Activated naive CD8-positive, alpha-beta T cell treated with anti-CD3 and anti-CD28 coated beads, Interleukin-2, amount 10 ng/mL, durations not matched to agents 7 days and 5 days (primary cell): ENCODE results near the gene DAB2IP. TPM values are rescaled to one million over a fixed set of nuclear protein-coding genes. Genes with fewer than 3 reads are reported as not detected.
"Not testable (repeated sequence)": the region's sequence is repeated elsewhere in the genome, so short reads cannot be mapped to it uniquely, and the experiment has no call there.

Experiments
- ATAC-seq: fragments of 150-1000 bp; cut with Tn5 transposase; one replicate; pipeline ENCODE4 v1.10.0; 2021; ENCODE audit warnings: low read depth, moderate library complexity
- POLR2A ChIA-PET: fragments of 350-600 bp; sonication (Branson Sonifier 250); formaldehyde crosslinking; loops from one replicate; lab custom pipeline; 2021; ENCODE audit warnings: antibody characterized with exemption; lab: Charles Lee
- DNase-seq: peaks from one replicate; pipeline ENCODE4 v3.0.0; 2021
- H3K27ac Mint-ChIP-seq: one replicate; pipeline ENCODE4 v1.8.0; 2022; ENCODE audit warnings: mild to moderate bottlenecking, mixed read lengths
- H3K27me3 Mint-ChIP-seq: one replicate; pipeline ENCODE4 v1.8.0; 2022; ENCODE audit warnings: mild to moderate bottlenecking, moderate library complexity, mixed read lengths
- H3K36me3 Mint-ChIP-seq: one replicate; pipeline ENCODE4 v1.8.0; 2021; ENCODE audit warnings: mild to moderate bottlenecking, mixed read lengths
- H3K4me1 Mint-ChIP-seq: one replicate; pipeline ENCODE4 v1.8.0; 2021; ENCODE audit warnings: mixed read lengths
- H3K4me3 Mint-ChIP-seq: one replicate; pipeline ENCODE4 v1.8.0; 2022; ENCODE audit warnings: mild to moderate bottlenecking, moderate library complexity, mixed read lengths
- H3K9me3 Mint-ChIP-seq: one replicate; pipeline ENCODE4 v1.8.0; 2021; ENCODE audit warnings: mixed read lengths
- total RNA-seq, 2 experiments: library from RNA; stranded (reverse); gene quantifications; one replicate each; pipeline ENCODE4 v1.2.3, GENCODE V29; 2021

The DAB2IP gene
- total RNA-seq, 2 experiments from 2014 or later: 0.20 to 0.25 TPM

DNA sequence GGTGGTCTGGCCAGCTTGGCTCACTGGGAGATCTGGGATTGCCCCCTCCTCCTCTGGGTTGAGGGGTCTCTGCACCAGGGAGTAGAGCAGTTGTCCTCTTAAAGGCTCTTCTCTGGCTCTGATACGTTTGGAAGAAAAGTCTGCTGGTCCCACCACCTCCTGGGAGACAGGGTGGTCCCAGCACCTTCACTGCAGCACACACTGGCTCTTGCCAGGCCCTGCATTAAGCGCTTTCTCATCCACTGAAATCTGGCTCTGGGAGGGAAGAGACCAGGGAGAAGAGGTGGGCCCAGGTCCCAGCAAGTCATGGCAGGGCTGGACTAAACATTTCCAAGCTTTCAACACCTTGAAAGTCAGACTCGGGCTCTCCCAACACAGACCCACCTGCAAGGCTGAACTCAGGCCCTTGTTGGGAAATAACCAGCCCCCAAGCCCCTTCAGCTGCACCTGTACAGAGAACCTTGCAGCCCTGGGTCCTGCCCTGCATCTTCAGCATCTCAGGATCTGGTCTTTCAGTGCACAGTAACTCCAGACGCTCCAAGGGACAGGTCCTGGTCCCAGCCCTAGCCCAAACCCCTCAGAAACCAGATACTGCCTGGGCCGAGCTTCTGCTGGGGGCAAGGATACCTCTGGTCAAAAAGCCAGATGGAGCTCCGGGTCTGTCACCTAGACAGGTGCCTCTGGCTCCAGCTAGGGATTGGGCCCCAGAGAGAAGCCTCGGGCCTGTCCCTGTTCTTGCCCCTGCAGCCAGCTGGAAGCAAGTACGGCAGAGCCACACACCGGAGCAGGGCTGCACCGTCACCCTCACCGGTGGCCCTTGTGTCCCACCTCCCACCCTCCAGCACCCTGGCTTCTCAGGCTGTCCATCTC, 134.5 kb downstream of the DAB2IP start:
- DNase-seq (no peak), ATAC-seq (no peak)
- Mint-ChIP-seq H3K4me3 (no peak overlapping the region), H3K4me1 (peaks cover 9% of the 10 kb centered on the region), H3K9me3 (no peaks in the 10 kb centered on the region), H3K27ac (no peak overlapping the region), H3K36me3 (no peaks in the 10 kb centered on the region), H3K27me3 (peaks cover 8% of the 10 kb centered on the region)
- POLR2A ChIA-PET: no interaction called here

DNA sequence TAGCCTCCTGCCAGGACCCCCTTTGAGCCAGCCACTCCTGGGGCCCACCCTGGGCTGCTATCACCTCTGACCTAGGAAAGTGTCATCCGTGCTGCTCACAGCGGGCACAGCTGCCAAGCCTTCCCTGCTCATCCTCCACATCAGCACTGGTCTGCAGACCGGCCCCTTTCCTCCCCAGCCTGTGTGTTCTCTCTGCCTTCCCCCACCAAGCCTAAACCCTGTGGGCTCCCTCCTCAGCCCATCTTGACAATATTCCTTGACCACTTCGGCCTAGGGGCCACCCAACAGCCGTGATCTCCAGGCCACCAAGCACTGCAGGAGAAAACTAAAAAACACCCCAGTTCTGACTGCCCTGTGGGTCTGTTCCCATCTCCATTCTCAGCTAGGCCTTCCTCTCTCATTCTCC, 135.1 kb downstream of the DAB2IP start:
- ATAC-seq (no peak), DNase-seq (no peak)
- POLR2A ChIA-PET: no interaction called here
- H3K36me3 Mint-ChIP-seq: no peaks in the 10 kb centered on the region
- no peak overlapping the region for H3K27ac Mint-ChIP-seq
- no peaks in the 10 kb centered on the region for H3K9me3 Mint-ChIP-seq
- H3K4me3 Mint-ChIP-seq: no peak overlapping the region
- peaks cover 7% of the 10 kb centered on the region for H3K27me3 Mint-ChIP-seq
- peaks cover 9% of the 10 kb centered on the region for H3K4me1 Mint-ChIP-seq

DNA sequence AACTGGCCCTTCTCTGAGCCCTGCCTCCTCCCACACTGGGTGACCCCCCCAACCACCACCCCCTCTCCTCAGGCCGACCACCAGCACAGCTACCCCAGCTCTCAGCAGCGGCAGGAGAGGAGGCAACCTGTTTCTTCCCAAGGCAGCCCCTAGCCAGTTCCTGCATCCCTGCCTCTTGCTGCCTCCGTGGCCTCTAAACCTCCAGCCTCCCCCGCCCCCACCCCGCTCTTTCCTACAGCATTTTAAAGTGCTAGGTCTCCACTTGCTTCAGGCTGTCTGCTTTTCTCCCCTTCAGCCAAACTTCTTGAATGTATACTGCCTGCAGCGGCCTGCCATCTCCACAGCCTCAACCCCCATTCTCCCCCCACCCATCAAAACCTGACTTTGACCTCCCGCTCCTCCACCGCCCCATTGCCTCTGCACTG, 135.6 kb downstream of the DAB2IP start:
- H3K4me3 Mint-ChIP-seq: no peak overlapping the region
- peaks cover 9% of the 10 kb centered on the region for H3K4me1 Mint-ChIP-seq
- POLR2A ChIA-PET: no interaction called here
- ATAC-seq (no peak), DNase-seq (no peak)
- no peak overlapping the region for H3K27ac Mint-ChIP-seq
- peaks cover 10% of the 10 kb centered on the region for H3K27me3 Mint-ChIP-seq
- H3K9me3 Mint-ChIP-seq: no peaks in the 10 kb centered on the region
- no peaks in the 10 kb centered on the region for H3K36me3 Mint-ChIP-seq

DNA sequence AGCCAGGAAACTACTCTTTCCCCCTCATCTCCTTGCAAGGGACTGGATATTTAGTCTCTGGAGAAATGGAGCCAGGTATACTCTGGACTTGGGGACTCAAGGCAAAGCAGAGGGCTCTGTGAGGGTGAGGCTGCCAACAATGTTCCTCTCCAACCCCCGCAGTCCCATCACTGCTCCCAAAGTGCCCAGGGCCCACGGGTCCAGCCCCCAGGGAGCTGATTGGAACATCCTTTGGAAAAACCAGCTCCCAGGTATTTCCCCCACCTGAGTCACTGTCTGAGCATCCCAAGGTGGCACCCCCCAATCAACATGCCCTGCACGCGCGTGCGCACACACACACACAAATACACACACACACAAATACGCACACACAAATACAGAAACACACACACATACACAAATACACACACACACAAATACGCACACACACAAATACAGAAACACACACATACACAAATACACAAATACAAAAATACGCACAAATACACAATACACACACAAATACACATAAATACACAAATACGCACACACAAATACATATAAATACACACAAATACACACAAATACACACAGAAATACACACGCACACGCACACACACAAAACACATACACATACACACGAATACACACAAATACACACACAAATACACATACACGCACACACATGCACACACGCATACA, 137.4 kb downstream of the DAB2IP start:
- ATAC-seq (no peak), DNase-seq (no peak)
- H3K36me3 Mint-ChIP-seq: no peaks in the 10 kb centered on the region
- POLR2A ChIA-PET: interaction anchor here (0.6 kb wide), 1 partner anchor 123 kb away, joined by 3 read pairs; no protein-coding TSS in a partner anchor
- H3K27me3 Mint-ChIP-seq: peaks cover 10% of the 10 kb centered on the region
- H3K27ac Mint-ChIP-seq: no peak overlapping the region
- H3K9me3 Mint-ChIP-seq: no peaks in the 10 kb centered on the region
- no peak overlapping the region for H3K4me3 Mint-ChIP-seq
- H3K4me1 Mint-ChIP-seq: peaks cover 6% of the 10 kb centered on the region

DNA sequence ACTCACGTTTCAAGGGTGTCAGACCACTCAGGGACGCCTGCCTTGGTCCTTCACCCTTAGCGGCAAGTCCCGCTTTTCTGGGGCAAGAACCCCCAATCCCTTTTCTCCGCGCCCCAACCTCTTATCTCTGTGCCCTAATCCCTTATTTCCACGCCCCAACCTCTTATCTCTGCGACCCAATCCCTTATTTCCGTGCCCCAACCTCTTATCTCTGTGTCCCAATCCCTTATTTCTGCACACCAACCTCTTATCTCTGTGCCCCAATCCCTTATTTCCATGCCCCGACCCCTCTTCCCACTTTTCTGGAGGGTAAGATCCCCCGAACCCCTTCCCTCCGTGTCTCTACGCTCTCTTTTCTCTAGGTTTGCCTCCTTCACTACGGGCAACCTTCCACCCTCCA, 139.4 kb downstream of the DAB2IP start:
- no peak overlapping the region for H3K4me3 Mint-ChIP-seq
- ATAC-seq (no peak), DNase-seq (no peak)
- H3K9me3 Mint-ChIP-seq: no peaks in the 10 kb centered on the region
- POLR2A ChIA-PET: no interaction called here
- no peak overlapping the region for H3K27ac Mint-ChIP-seq
- H3K4me1 Mint-ChIP-seq: no peaks in the 10 kb centered on the region
- no peaks in the 10 kb centered on the region for H3K36me3 Mint-ChIP-seq
- peaks cover 10% of the 10 kb centered on the region for H3K27me3 Mint-ChIP-seq

DNA sequence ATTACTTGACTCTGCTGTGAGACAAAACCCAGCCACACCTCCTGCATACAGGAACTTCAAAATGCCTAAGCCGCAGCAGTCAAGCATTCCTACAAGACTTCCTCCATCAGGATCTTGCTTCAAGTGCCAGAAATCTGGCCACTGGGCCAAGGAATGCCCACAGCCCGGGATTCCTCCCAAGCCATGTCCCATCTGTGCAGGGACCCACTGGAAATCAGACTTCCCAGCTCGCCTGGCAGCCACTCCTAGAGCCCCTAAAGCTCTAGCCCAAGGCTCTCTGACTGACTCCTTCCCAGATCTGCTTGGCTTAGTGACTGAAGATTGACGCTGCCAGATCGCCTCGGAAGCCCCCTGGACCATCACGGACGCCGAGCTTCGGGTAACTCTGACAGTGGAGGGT, 141.0 kb downstream of the DAB2IP start:
- H3K36me3 Mint-ChIP-seq, H3K27ac Mint-ChIP-seq, H3K9me3 Mint-ChIP-seq, DNase-seq, POLR2A ChIA-PET, H3K4me3 Mint-ChIP-seq, ATAC-seq, H3K4me1 Mint-ChIP-seq, H3K27me3 Mint-ChIP-seq: not testable (repeated sequence)

DNA sequence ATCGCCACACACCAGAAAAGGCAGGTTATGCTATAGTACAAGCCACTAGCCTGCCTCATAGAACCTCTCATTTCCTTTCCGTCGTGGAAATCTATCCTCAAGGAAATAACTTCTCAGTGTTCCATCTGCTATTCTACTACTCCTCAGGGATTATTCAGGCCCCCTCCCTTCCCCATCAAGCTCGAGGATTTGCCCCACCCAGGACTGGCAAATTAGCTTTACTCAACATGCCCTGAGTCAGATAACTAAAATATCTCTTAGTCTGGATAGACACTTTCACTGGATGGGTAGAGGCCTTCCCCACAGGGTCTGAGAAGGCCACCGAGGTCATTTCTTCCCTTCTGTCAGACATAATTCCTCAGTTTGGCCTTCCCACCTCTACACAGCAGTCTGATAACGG, 142.9 kb downstream of the DAB2IP start:
- H3K4me1 Mint-ChIP-seq, POLR2A ChIA-PET, H3K36me3 Mint-ChIP-seq, DNase-seq, H3K27me3 Mint-ChIP-seq, ATAC-seq, H3K4me3 Mint-ChIP-seq, H3K9me3 Mint-ChIP-seq, H3K27ac Mint-ChIP-seq: not testable (repeated sequence)

DNA sequence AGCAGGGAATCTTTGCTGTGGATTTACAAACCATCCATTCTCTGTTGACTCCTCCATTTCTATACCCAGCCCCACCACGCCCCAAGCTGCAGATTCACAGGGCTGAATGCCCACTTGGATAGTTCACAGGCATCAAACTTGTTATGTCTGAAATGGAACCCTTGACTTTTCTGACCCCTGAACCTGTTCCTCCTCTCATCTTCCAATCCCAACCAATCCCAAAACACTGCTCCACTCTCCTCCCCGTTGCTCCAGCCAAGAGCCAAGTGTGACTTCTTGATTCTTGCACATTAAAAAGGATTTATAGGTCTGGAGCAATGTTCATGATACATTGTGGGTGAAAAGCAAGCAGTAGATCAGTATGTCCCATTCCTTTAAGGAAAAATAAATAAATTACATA, 145.6 kb downstream of the DAB2IP start:
- H3K4me3 Mint-ChIP-seq: no peak overlapping the region
- ATAC-seq (no peak), DNase-seq (no peak)
- H3K36me3 Mint-ChIP-seq: no peaks in the 10 kb centered on the region
- peaks cover 7% of the 10 kb centered on the region for H3K27me3 Mint-ChIP-seq
- POLR2A ChIA-PET: interaction anchor here (0.5 kb wide), 1 partner anchor 108 kb away, joined by 3 read pairs; no protein-coding TSS in a partner anchor
- H3K4me1 Mint-ChIP-seq: no peaks in the 10 kb centered on the region
- H3K27ac Mint-ChIP-seq: no peak overlapping the region
- no peaks in the 10 kb centered on the region for H3K9me3 Mint-ChIP-seq

DNA sequence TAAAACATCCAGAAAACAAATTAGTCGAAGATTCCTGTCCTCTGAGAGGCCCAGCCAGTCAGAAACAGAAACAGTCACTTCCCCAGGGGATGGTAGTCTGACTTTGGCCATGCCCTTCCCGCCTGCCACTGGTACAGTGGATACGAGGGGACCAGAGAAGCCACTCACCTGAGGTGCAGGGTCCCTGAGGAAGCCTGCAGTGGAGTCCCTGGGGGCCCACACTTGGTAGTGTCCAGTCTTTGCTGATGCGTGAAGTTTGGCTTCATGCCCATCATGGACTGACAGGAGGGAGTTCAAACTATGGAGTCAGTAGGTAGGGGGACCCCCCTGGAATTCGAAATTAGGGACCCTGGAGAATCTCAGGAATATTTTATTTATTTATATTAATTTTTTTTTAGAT, 147.5 kb downstream of the DAB2IP start:
- no peaks in the 10 kb centered on the region for H3K4me1 Mint-ChIP-seq
- no peaks in the 10 kb centered on the region for H3K9me3 Mint-ChIP-seq
- no peak overlapping the region for H3K4me3 Mint-ChIP-seq
- H3K27me3 Mint-ChIP-seq: peaks cover 17% of the 10 kb centered on the region
- no peak overlapping the region for H3K27ac Mint-ChIP-seq
- no peak for DNase-seq
- ATAC-seq: no peak
- POLR2A ChIA-PET: no interaction called here
- H3K36me3 Mint-ChIP-seq: no peaks in the 10 kb centered on the region

DNA sequence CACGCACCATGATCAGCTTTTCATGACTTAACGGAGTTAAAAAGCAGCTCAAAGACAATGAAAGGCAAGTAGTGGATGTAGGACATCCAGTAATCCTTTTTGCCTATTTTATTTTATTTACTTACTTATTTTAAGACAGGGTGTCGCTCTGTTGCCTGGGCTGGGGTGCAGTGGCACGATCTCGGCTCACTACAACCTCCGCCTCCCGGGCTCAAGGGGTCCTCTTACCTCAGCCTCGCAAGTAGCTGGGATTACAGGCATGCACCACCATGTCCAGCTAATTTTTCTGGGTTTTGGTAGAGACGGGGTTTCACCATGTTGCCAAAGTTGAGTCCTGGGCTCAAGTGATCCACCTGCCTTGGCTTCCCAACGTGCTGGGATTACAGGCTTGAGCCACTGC, 148.9 kb downstream of the DAB2IP start:
- Mint-ChIP-seq H3K4me3 (no peak overlapping the region), H3K36me3 (no peaks in the 10 kb centered on the region), H3K27ac (no peak overlapping the region), H3K4me1 (no peaks in the 10 kb centered on the region), H3K27me3 (peaks cover 17% of the 10 kb centered on the region), H3K9me3 (peaks cover 2% of the 10 kb centered on the region)
- POLR2A ChIA-PET: no interaction called here
- ATAC-seq: no peak
- DNase-seq: no peak

DNA sequence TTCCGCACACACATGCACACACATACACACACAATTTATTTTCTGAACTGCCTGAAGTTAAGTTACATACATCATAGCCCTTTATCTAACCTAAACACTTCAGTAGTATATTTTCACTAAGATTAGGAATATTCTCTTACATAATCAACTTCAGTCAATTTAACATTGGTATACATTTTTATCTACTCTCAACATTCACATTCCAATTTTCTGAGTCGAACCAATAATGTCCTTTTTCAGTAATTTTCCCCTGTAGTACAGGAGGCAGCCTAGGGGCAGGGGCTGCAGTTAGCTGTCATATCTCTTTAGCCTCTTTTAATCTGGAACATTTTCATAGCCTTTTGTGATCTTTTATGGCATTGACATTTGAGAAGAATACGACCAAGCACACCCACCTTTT, 150.1 kb downstream of the DAB2IP start:
- peaks cover 2% of the 10 kb centered on the region for H3K9me3 Mint-ChIP-seq
- no peak for ATAC-seq
- no peaks in the 10 kb centered on the region for H3K36me3 Mint-ChIP-seq
- peaks cover 17% of the 10 kb centered on the region for H3K27me3 Mint-ChIP-seq
- POLR2A ChIA-PET: no interaction called here
- no peak overlapping the region for H3K27ac Mint-ChIP-seq
- H3K4me1 Mint-ChIP-seq: no peaks in the 10 kb centered on the region
- H3K4me3 Mint-ChIP-seq: no peak overlapping the region
- DNase-seq: no peak

DNA sequence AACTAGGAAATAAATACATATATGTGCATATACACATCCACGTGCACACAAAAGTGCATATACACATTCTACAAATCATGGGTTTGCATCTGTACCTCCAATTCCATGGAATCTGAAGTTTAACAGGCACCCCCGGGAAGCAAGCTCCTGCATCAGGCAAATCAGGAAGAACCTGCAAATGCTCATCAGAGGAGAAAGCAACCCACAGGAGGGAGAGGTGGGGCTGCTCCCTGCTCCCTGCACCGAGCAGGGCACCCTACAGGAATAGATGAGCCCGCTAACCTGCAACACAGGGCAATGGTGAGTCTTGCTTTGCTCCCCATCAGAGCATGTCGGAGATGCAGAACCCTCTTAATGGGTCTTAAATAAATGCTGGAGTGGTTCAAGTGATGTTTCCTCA, 151.3 kb downstream of the DAB2IP start:
- ATAC-seq: no peak
- DNase-seq: no peak
- POLR2A ChIA-PET: no interaction called here
- Mint-ChIP-seq H3K36me3 (no peaks in the 10 kb centered on the region), H3K9me3 (peaks cover 2% of the 10 kb centered on the region), H3K27ac (no peak overlapping the region), H3K27me3 (peaks cover 15% of the 10 kb centered on the region), H3K4me3 (no peak overlapping the region), H3K4me1 (no peaks in the 10 kb centered on the region)

DNA sequence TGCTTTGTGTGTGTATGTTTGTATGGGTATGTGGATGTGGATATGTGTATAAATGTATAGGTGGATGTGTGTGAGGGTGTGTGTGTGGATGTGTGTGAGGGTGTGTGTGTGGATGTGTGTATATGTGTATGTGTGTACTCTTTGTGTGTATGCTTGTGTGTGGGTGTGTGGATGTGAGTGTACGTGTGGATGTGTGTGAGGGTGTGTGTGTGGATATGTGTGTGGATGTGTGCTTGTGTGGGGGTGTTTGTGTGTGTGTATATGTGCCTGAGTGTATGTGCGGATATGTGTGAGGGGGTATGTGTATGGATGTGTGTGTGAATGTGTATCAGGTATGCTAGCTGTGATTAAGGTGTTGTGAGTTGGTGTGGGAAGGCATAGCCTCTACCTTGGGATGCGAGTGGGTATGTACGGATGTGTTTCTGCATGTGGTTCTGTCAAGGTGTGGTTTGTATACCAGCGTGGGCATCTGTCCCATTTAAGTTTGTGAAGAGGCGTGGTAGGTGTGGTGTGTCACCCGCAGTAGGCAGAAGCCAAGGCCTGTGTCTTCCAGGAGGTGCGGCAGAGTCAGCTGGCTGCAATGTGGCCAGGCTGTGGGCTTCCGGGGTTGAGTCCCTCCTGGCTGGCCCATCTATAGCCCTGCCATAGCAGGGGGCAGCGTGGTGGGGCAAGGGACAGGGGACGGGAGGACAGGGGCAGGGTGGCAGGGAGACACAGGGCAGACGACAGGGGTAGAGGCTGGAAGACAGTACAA, 155.8 kb downstream of the DAB2IP start:
- peaks cover 8% of the 10 kb centered on the region for H3K27me3 Mint-ChIP-seq
- no peak for DNase-seq
- POLR2A ChIA-PET: no interaction called here
- H3K9me3 Mint-ChIP-seq: peaks cover 2% of the 10 kb centered on the region
- no peaks in the 10 kb centered on the region for H3K4me1 Mint-ChIP-seq
- no peak for ATAC-seq
- H3K4me3 Mint-ChIP-seq: no peak overlapping the region
- H3K27ac Mint-ChIP-seq: no peak overlapping the region
- H3K36me3 Mint-ChIP-seq: no peaks in the 10 kb centered on the region
